HFFc6 (cell line): Measurements from ENCODE around the gene ATG4D. TPM values are rescaled to one million over a fixed set of nuclear protein-coding genes. Genes with fewer than 3 reads are reported as not detected.
"Not testable (repeated sequence)": the region's sequence is repeated elsewhere in the genome, so short reads cannot be mapped to it uniquely, and the experiment has no call there.

Experiments used
- DNase-seq: peaks from one replicate; pipeline ENCODE4 v3.0.0-alpha.2; 2018
- H3K27ac Mint-ChIP-seq: 2 replicates; pipeline ENCODE4 v1.8.0; 2020; ENCODE audit warnings: mild to moderate bottlenecking, mixed read lengths
- H3K27me3 Mint-ChIP-seq: 2 replicates; pipeline ENCODE4 v1.8.0; 2021; ENCODE audit warnings: mild to moderate bottlenecking, moderate library complexity, mixed read lengths; ENCODE audit not compliant: insufficient read depth
- H3K36me3 Mint-ChIP-seq: 2 replicates; pipeline ENCODE4 v1.8.0; 2021; ENCODE audit warnings: low read depth, mixed read lengths
- H3K4me1 Mint-ChIP-seq: 2 replicates; pipeline ENCODE4 v1.8.0; 2020; ENCODE audit warnings: low read depth, mixed read lengths
- H3K4me3 Mint-ChIP-seq: 2 replicates; pipeline ENCODE4 v1.8.0; 2020; ENCODE audit warnings: mild to moderate bottlenecking, moderate library complexity, mixed read lengths
- H3K9me3 Mint-ChIP-seq: 2 replicates; pipeline ENCODE4 v1.8.0; 2020; ENCODE audit warnings: mild to moderate bottlenecking, mixed read lengths
- total RNA-seq, 6 experiments: library from RNA; stranded (reverse); fragmentation: NEBNext Ultra II Directional; extraction: Animal tissue kit (Norgen Biotek cat#: 25700); gene quantifications; 2 replicates in 1 of 6; 3 replicates in 5 of 6; pipeline ENCODE4 v1.2.3, GENCODE V29; 2021
- TF ChIP-seq, protein P1 (sequence below): fragments of 200-600 bp; sonication (generic); IDR thresholded peaks from 2 replicates; pipeline ENCODE4 v1.5.0; 2021; ENCODE audit warnings: antibody characterized with exemption, mild to moderate bottlenecking

ATG4D gene
- total RNA-seq, 6 experiments from 2014 or later: 19.4 to 24.5 (median 22.5) TPM

DNA sequence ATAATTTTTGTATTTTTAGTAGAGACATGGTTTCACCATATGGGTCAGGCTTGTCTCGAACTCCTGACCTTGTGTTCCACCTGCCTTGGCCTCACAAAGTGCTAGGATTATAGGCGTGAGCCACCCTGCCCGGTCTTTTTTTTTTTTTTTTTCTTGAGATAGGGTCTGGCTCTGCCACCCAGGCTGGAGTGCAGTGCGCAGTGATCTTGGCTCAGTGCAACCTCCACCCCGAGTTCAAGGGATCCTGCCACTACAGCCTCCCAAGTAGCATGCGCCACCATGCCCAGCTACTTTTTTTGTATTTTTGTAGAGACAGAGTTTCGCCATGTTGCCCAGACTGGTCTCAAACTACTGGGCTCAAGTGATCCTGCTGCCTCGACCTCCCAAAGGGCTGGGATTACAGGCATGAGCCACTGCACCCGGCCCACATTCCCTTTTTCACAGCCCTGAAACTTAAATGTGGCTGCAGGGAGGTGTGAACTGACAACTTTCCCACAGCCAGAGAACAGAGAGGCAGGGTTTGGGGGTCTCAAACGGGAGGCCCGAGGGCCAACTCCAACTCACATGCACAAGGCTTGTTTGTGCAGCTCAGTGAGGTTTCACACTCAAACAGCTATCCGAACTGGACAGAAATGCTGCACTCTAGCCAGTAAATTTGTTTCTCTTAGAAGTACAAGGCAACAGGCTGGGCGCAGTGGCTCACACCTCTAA is 22.1 kb upstream of the ATG4D start:
- Mint-ChIP-seq H3K4me1 (peaks cover 23% of the 10 kb centered on the region), H3K27ac (no peak overlapping the region), H3K36me3 (no peaks in the 10 kb centered on the region), H3K9me3 (no peaks in the 10 kb centered on the region), H3K27me3 (peaks cover 11% of the 10 kb centered on the region), H3K4me3 (no peak overlapping the region)
- no peak for DNase-seq
- TF ChIP-seq, protein P1, sequence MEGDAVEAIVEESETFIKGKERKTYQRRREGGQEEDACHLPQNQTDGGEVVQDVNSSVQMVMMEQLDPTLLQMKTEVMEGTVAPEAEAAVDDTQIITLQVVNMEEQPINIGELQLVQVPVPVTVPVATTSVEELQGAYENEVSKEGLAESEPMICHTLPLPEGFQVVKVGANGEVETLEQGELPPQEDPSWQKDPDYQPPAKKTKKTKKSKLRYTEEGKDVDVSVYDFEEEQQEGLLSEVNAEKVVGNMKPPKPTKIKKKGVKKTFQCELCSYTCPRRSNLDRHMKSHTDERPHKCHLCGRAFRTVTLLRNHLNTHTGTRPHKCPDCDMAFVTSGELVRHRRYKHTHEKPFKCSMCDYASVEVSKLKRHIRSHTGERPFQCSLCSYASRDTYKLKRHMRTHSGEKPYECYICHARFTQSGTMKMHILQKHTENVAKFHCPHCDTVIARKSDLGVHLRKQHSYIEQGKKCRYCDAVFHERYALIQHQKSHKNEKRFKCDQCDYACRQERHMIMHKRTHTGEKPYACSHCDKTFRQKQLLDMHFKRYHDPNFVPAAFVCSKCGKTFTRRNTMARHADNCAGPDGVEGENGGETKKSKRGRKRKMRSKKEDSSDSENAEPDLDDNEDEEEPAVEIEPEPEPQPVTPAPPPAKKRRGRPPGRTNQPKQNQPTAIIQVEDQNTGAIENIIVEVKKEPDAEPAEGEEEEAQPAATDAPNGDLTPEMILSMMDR: no peak

DNA sequence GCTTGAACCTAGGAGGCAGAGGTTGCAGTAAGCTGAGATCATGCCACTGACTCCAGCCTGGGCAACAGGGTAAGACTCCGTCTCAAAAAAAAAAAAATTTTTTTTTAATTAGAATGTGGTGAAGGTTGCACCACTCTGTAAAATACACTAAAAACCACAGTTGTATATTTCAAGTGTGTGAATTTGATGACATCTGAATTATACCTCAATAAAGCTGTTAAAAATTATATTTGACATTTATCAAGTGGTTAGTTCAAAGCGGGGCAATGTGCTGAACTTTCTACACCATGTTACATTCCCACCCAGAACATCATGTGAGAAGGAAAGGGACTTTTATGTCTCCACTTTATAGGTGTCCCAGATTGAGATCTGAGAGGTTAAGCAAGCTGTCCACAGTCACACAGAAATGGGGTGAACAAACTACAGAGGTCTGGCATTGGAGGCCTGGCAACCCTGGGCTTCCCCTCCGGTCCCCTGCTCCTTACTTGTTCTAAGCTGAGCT is 20.5 kb upstream of the ATG4D start:
- no peak overlapping the region for H3K27ac Mint-ChIP-seq
- TF ChIP-seq, protein P1: no peak
- peaks cover 11% of the 10 kb centered on the region for H3K27me3 Mint-ChIP-seq
- peaks cover 15% of the 10 kb centered on the region for H3K4me1 Mint-ChIP-seq
- no peak for DNase-seq
- no peaks in the 10 kb centered on the region for H3K36me3 Mint-ChIP-seq
- no peak overlapping the region for H3K4me3 Mint-ChIP-seq
- no peaks in the 10 kb centered on the region for H3K9me3 Mint-ChIP-seq

DNA sequence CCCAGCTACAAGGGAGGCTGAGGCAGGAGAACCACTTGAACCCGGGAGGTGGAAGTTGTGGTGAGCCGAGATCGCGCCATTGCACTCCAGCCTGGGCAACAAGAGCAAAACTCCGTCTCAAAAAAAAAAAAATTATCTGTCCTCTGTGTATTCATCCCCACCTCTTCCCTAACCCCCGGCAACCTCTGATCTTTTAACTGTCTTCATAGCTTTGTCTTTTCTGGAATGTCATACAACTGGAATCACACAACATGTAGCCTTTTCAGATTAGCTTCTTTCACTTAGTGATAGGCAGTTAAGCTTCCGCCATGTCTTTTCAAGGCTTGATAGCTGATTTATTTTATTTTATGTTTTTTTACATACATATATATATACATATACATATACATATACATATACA is 18.1 kb upstream of the ATG4D start:
- no peak for DNase-seq
- H3K4me3 Mint-ChIP-seq: no peak overlapping the region
- H3K27ac Mint-ChIP-seq: no peak overlapping the region
- TF ChIP-seq, protein P1: no peak
- no peaks in the 10 kb centered on the region for H3K4me1 Mint-ChIP-seq
- no peaks in the 10 kb centered on the region for H3K9me3 Mint-ChIP-seq
- no peaks in the 10 kb centered on the region for H3K36me3 Mint-ChIP-seq
- peaks cover 8% of the 10 kb centered on the region for H3K27me3 Mint-ChIP-seq

DNA sequence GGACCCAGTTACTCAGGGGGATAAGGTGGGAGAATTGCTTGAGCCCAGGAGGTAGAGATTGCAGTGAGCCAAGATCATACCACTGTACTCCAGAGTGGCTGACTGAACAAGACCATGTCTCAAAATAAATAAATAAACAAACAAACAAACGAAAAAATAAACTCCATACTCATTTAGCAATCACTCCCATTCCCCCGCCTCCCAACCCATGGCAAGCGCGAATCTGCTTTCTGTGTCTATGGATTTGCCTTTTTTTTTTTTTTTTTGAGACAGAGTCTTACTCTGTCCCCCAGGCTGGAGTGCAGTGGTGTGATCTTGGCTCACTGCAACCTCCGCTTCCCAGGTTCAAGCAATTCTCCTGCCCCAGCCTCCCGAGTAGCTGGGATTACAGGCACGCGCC is 16.8 kb upstream of the ATG4D start:
- not testable (repeated sequence) for H3K27ac Mint-ChIP-seq, H3K27me3 Mint-ChIP-seq

DNA sequence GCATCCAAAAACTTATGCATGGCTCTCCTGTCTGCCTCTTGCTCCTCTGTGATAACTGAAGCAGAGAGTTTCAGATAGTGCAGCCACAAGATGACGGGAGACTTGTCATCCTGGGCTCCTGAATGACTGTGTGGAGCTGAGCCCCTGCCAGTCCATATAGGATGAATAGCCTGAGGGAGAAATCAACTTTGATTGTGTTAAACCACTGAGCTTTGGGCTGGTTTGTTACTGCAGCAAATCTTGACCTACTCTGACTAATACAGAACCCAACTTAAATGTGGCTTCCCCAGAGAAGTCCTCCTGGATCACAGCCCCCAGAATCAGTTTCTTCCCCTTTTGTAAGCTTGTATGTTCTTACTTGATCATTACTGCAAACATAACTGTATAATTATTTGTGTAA is 11.2 kb upstream of the ATG4D start:
- DNase-seq: no peak
- TF ChIP-seq, protein P1: no peak
- H3K27me3 Mint-ChIP-seq: peaks cover 7% of the 10 kb centered on the region
- H3K4me1 Mint-ChIP-seq: peaks cover 17% of the 10 kb centered on the region
- H3K9me3 Mint-ChIP-seq: no peaks in the 10 kb centered on the region
- H3K27ac Mint-ChIP-seq: peak overlapping the region; percentile 49
- no peak overlapping the region for H3K4me3 Mint-ChIP-seq
- 0 out of 2 replicates have a peak, but pooled peaks cover 6% of the 10 kb centered on the region for H3K36me3 Mint-ChIP-seq

More for the DNA sequence above, 16.8 kb upstream of the ATG4D start:
- not testable (repeated sequence) for DNase-seq, H3K9me3 Mint-ChIP-seq, H3K4me1 Mint-ChIP-seq, H3K36me3 Mint-ChIP-seq, H3K4me3 Mint-ChIP-seq

DNA sequence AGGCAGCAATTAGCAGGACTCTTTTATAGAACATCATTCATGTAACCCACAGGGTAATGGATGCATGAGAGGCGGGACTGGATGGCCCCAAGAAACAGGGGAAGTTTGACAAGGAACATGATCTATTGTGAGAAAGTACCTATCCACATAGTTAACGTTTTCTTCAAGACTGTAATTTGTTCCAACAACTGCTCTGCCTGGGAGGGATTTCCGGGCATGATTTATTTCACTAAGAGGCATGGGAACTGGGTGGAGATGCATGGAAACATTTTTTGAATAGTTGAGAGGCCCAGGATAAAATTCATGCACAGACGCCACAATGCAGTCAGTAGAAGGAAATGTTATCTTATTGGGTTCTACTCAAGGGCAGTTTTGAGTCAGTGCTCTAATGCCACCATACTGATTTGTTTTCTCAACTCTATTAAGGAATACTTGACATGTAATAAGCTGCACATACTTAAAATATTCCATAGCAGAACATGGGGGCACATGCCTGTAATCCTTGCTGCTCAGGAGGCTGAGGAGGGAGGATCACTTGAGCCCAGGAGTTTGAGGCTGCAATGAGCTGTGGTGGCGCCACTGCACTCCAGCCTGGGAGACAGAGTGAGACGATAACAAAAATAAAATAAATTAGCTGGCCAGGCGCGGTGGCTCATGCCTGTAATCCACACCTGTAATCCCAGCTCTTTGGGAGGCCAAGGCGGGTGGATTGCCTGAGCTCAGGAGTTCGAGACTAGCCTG is 9.9 kb upstream of the ATG4D start:
- H3K36me3 Mint-ChIP-seq: 0 out of 2 replicates have a peak, but pooled peaks cover 6% of the 10 kb centered on the region

More for the DNA sequence above, 9.9 kb upstream of the ATG4D start:
- peaks cover 17% of the 10 kb centered on the region for H3K4me1 Mint-ChIP-seq
- peak; percentile 93 for DNase-seq
- H3K27me3 Mint-ChIP-seq: peaks cover 7% of the 10 kb centered on the region
- no peaks in the 10 kb centered on the region for H3K9me3 Mint-ChIP-seq
- H3K27ac Mint-ChIP-seq: peak overlapping the region; percentile 90
- TF ChIP-seq, protein P1: peak; percentile 22; the same call in 1 of the 2 replicates
- peak overlapping the region; percentile 22; the same call in 1 of the 2 replicates for H3K4me3 Mint-ChIP-seq
